ENCODE measurements around the gene CBFB.

CBFB gene

DNA sequence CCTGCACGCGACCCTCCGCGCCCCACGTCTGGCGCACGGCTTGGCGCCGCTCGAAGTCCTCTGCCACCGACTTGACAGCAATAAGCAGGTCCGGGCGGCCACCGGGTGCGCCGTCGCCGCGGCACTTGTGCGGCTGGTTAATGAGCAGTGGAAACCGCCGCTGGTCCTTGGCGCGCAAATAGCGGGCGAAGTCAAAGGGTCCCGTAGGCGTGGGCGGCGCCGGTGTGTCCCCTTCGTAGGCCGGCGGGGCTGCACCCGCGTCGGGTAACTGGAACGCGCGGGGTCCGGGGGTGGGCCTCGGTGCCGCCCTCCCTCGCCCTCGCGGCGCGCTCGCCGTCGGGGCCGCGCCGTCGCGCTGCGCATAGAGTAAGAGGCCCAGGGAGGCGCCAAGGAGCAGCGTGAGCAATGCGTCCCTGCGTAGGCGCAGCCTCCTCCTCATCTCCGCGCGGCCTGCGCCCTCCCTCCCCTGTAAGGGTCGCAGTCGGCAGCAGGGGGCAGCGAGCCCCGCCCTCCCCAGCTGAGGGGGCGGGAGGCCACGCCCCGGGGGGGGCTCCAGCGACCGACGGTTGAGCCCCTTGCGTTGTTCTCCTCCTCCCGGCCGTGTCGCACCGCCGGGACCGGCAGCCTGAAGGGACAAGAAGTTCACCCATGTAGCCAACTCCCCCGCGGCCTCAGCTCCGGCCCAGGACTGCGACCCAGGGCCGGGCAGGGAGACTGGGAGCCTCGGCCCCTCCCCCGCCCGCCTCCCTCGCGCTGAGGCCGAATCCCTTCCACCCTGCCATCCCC, 121.3 kb downstream of the CBFB start:
- in situ Hi-C loops (cut with MboI; ENCODE audit: low sequenced_read_pairs, unreplicated experiment) = loop anchor here (5.0 to 25.0 kb wide), 2 partner anchors 133 to 188 kb away; partner anchors contain the start of gene CES3
- TF ChIP-seq, protein P1, sequence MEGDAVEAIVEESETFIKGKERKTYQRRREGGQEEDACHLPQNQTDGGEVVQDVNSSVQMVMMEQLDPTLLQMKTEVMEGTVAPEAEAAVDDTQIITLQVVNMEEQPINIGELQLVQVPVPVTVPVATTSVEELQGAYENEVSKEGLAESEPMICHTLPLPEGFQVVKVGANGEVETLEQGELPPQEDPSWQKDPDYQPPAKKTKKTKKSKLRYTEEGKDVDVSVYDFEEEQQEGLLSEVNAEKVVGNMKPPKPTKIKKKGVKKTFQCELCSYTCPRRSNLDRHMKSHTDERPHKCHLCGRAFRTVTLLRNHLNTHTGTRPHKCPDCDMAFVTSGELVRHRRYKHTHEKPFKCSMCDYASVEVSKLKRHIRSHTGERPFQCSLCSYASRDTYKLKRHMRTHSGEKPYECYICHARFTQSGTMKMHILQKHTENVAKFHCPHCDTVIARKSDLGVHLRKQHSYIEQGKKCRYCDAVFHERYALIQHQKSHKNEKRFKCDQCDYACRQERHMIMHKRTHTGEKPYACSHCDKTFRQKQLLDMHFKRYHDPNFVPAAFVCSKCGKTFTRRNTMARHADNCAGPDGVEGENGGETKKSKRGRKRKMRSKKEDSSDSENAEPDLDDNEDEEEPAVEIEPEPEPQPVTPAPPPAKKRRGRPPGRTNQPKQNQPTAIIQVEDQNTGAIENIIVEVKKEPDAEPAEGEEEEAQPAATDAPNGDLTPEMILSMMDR (IDR thresholded peaks at IDR 0.05; ENCODE audit: borderline replicate concordance, control extremely low read depth, extremely low read depth, insufficient read depth, missing control alignments) = peak; percentile 12
- DNase-seq (ENCODE audit: low spot score) = peak; percentile 86
